ENCODE results near the gene LMBRD2.

The LMBRD2 gene

DNA sequence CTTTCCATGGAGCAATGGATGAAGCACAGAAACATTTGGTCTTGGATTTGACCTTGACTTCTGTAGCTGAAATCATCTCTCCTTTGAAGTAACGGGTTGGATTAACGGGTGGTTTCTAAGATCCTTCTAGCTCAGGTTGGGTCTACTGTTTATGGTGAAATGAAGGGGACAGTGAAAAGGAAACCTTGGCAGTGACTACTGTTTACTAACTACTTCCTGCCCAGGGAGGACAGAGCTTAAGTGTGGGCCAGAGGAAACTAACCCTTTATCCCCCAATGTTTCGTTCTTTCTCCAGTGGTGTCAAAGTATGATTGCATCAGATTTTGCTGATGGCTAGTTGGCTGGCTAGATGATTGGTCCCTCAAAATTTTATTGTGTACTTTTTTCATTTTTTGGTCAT is 22.4 kb upstream of the LMBRD2 start:
- no peak for TF ChIP-seq ZNF274 (IDR thresholded peaks at IDR 0.05; ENCODE audit: low read depth, low read length)
- no peak overlapping the region for H3K4me3 ChIP-seq (ENCODE audit: low read length)

DNA sequence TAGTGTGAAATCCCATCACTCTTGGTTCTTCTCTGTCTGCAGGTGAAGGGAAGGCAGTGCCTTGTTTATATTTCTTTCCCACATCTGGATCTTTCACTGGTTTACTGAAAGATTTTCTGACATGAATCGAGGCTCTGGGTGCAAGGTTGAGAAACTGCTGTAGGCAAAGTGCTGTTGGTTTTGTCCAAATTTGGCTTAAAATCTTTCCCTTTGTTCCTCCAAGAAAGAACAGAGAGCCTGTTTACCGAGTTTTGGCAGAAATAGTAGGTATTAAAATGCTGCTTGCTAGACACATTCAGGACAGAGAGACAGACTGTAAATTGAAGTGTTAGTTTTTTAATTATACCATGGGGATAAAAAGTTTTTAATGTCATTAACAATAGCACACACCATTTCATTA is 21.7 kb upstream of the LMBRD2 start:
- no peak overlapping the region for H3K4me3 ChIP-seq (ENCODE audit: low read length)
- TF ChIP-seq ZNF274 (IDR thresholded peaks at IDR 0.05; ENCODE audit: low read depth, low read length) = no peak

DNA sequence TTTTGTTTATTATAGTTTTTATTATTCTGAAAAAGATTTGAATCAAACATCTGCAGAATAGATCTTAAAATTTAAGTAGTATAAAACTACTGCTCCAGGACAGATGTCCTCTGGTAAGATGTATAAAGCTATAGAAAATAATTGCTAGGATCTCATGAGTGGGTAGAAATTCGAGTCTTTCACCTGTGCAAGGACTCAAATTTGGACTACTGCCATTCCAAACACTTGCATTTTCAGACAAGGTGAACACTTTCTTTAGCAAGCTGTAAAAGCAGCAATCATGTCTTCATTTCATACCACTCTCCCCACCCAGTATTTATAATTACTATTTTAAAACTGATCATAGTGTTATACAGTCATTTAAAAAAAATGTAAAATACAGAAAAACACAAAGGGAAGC is 20.9 kb upstream of the LMBRD2 start:
- no peak overlapping the region for H3K4me3 ChIP-seq (ENCODE audit: low read length)
- TF ChIP-seq ZNF274 (IDR thresholded peaks at IDR 0.05; ENCODE audit: low read depth, low read length) = no peak

DNA sequence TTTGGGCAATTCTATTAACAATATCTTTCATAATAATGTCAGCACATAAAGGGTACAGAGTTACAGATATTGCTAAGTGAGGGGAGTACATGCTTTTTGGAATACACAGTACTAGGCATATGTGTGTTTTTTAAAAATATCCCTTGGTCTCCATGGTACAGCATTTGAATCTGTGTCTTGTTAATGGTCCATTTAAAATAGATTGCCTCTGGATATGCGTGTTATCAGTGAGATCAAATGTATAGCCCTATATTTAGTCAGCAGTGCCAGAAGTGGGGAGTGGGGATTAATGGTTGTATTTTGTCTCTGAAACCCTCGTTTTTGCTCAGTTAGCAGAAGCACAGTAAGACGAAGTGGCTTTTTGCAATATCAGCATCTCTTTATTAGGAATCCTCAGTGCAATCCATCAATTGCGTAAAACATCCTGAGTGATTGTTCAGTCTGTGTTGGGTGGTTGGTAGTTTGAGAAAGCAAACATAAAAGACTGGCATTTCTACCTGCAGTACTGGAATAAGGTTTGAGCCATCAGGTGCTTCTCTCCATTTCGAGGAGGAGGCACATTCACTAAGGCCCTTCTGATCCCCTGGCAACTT is 19.2 kb upstream of the LMBRD2 start:
- TF ChIP-seq ZNF274 (IDR thresholded peaks at IDR 0.05; ENCODE audit: low read depth, low read length) = no peak
- H3K4me3 ChIP-seq (ENCODE audit: low read length) = no peak overlapping the region

DNA sequence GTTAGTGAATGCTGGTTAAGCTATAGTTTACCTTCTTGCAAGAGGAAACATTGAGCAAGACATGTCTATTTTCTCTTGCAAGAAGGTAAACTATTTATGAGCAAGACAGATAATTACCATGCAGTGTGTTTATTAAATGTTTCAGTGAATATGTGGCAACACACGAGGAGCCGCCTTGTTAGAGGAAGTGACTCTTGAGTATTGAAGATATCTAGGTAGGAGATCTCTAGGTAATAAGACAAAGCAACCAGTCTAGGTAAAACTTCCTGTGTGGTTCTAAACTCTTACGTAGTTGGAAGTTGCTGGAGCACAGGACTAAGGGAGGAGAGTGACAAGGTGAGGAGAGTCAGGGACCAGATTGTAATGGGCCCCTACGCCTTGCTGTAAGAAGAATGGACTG is 17.1 kb upstream of the LMBRD2 start:
- TF ChIP-seq ZNF274 (IDR thresholded peaks at IDR 0.05; ENCODE audit: low read depth, low read length) = no peak
- no peak overlapping the region for H3K4me3 ChIP-seq (ENCODE audit: low read length)

DNA sequence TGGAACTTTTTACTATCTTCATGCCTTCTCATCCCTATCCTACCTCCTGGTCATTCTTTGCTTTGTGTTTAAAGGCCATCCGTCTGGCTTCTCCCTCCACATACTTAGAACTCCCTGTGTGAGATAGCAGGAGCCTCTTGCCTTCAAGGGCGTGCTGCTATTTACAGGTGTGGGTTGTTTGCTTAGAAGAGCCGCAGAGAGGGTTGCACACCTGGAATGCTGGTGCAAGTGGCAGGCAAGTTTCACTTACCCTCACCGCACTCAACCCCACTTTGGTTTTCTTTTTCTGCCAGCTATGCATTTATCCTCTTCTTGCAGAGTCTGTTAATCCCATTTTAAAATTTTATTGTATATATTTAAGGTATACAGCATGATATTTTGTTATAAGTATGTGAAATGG is 12.8 kb upstream of the LMBRD2 start:
- no peak for TF ChIP-seq ZNF274 (IDR thresholded peaks at IDR 0.05; ENCODE audit: low read depth, low read length)
- no peak overlapping the region for H3K4me3 ChIP-seq (ENCODE audit: low read length)

DNA sequence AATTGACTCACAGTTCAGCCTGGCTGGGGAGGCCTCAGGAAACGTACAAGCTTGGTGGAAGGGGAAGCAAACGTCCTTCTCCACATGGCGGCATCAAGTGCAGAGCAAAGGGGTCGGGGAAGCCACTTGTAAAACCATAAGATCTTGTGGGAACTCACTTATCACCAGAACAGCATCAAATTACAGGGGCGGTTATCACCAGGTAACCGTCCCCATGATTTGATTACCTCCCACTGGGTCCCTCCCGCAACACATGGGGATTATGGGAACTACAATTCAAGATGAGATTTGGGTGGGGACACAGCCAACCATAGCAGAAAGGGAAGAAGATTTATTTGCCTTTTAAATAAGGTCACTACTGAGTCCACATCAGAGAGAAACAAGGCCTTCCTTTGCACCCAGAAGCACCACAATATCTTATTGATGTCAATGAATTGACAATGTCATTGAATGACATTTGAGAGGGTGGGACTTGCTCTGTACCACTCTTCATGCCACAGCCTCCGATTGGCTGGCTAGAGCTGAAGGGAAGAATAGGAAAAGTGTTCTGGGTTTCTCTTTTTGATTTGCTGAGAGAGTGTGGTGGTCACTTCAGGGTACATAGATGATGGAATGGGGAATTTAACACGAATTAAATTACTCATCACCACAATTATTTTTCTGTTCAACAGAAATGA is 11.3 kb upstream of the LMBRD2 start:
- H3K4me3 ChIP-seq (ENCODE audit: low read length) = no peak overlapping the region
- TF ChIP-seq ZNF274 (IDR thresholded peaks at IDR 0.05; ENCODE audit: low read depth, low read length) = no peak

DNA sequence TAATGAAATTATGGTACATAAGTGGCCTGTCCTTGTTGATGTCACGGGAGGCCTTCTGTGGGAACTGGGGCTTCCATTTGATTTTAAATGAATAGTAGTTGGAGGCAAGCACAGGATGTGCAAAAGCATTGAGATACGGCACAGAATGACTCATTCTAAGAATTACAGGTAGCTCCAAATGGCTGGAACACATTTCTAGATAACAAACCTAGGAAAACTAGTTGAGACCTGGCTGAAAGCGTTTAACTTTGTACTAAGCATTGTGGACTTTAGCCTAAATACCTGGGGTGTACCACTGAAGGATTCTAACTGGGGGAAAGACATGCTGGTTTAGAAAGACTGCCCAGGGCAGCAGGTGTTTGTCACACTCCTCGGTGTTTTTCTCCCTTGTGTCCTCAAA is 9.7 kb upstream of the LMBRD2 start:
- no peak for TF ChIP-seq ZNF274 (IDR thresholded peaks at IDR 0.05; ENCODE audit: low read depth, low read length)
- no peak overlapping the region for H3K4me3 ChIP-seq (ENCODE audit: low read length)

DNA sequence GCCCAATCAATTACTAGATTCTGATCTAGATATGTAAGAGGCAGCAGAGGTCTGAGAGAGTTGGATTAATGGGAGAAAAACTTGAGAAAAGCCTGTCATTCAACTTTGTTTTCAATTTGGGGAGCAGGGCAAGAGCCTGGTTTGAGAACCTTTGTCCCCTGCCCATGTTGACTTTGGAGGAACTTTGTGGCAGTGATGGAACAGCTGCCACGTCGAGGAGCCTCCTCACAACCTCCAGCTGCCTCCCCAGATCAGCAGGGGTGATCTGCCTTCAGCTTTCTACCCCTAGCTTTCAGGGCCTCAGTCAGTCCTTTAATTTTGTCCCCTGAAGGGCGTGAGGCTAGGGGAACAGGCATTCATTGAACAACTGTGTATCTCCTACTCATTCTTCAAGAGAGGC is 8.9 kb upstream of the LMBRD2 start:
- no peak for TF ChIP-seq ZNF274 (IDR thresholded peaks at IDR 0.05; ENCODE audit: low read depth, low read length)

DNA sequence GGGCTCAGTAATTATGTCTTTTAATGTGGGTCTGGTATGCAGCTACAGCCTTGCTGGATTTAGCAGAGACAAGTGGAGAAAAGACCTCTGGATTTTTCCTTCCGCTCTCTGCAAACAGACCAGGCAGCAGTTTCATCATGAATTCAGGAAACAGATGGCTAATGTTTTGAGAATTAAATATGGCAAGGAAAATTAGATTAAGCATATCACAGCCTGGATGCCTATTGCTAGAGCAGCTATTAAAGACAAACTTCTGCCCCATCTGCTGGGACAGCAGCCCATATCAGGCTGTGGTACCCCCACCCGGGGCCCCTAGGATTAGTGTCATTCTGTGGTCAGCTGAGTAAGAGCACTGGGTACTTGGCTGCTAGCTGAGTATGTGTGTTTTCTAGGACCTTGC is 6.5 kb upstream of the LMBRD2 start:
- no peak overlapping the region for H3K4me3 ChIP-seq (ENCODE audit: low read length)
- no peak for TF ChIP-seq ZNF274 (IDR thresholded peaks at IDR 0.05; ENCODE audit: low read depth, low read length)

More for the DNA sequence above, 8.9 kb upstream of the LMBRD2 start:
- H3K4me3 ChIP-seq (ENCODE audit: low read length) = no peak overlapping the region

DNA sequence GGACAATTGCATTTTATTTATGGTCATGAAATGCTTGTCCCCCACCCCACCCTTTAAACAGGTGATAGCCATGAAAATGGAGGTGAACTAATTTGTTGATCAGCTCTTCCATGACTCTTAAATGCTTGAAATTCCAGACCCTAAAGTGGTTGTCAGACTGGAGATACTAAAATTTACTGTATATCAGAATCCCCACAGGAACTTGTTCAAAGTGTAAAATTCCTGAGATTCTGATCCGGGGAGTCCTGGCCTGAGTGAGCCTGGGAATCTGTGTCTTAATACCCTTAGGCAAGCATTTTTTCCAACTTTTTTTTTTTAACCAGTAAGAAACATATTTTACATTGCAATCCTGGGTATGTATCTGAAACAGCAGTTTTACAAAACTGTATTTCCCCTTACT is 4.9 kb upstream of the LMBRD2 start:
- H3K4me3 ChIP-seq (ENCODE audit: low read length) = no peak overlapping the region

DNA sequence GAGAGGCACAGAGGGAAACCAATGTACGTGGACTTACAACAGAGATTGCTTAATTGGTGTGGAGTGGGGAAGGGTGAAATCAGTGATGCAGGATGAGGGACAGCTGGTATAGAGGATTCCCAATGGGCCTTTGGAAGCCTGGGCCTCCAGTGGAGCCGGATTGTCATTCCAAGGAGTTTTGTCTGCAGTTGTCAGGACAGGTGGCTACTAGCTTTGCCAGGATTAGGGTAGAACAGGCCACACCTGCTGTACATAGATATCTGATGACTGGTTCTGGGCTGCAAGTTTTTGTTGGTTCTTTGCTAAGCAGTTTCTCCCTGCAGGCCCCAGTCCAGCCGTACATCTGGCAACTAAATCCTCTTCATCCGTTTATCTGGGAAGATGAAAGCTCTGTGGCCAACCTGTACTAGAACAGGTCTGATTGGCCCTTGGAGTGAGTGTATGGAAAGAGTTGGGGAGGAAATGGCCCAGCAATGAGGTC is 4.5 kb upstream of the LMBRD2 start:
- TF ChIP-seq ZNF274 (IDR thresholded peaks at IDR 0.05; ENCODE audit: low read depth, low read length) = no peak
- no peak overlapping the region for H3K4me3 ChIP-seq (ENCODE audit: low read length)

More for the DNA sequence above, 4.9 kb upstream of the LMBRD2 start:
- TF ChIP-seq ZNF274 (IDR thresholded peaks at IDR 0.05; ENCODE audit: low read depth, low read length) = no peak

DNA sequence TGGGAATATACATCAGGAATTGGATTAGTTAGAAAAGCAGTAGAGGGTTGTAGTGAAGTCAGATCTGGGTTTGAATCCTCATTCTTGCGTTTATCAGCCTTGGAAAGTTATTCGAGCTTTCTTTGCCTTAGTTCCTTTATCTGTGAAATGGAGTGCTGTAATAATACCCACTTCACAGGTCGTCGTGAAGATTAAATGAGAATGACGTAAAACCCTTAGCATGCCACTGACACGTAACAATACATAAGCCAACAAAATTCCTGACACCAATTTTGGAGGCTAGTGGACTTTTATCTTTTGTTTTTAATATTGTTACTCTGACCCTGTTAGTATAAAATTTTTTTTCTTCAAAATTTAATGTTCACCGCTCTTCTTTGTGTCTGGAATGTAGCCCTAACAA is 3.6 kb upstream of the LMBRD2 start:
- no peak overlapping the region for H3K4me3 ChIP-seq (ENCODE audit: low read length)
- TF ChIP-seq ZNF274 (IDR thresholded peaks at IDR 0.05; ENCODE audit: low read depth, low read length) = no peak

DNA sequence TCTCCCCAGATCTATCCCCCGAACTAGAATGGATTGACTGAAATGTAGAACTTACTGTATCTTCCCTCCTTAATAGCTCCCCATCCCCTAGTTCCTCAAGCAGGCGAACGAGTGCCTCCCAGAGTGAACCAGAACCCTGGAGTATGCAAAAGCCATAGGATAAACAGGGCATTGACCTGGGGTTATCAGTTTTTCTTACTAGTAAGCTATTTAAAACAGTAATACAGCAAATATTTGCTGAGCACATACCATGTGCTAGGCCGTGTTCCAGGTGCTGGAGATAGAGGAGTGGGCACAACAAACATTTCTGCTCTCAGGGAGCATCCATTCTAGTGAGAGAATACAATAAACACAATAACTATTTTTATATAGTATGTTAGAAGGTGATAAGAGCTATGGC is 2.0 kb upstream of the LMBRD2 start:
- H3K4me3 ChIP-seq (ENCODE audit: low read length) = peak overlapping the region; percentile 96; the same call in 1 of the 2 replicates
- no peak for TF ChIP-seq ZNF274 (IDR thresholded peaks at IDR 0.05; ENCODE audit: low read depth, low read length)

DNA sequence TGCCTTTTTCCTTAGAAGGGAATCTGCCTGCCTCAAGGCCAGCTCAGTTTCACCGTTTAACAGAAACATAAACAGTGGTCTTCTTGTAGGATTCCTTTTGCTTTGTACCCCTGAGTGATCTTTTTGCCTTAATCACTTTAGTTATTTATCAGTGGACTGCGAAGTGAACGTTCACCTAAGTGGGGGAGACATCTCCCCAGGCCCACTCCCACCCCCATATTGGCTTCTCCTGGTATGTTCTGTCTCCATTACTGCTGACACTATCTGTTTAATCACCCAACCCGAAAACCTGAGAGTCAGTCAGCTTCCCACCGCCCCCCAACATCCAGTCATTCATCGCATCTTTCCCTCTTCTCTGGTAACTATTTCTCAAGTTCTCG is 1.6 kb upstream of the LMBRD2 start:
- no peak for TF ChIP-seq ZNF274 (IDR thresholded peaks at IDR 0.05; ENCODE audit: low read depth, low read length)
- H3K4me3 ChIP-seq (ENCODE audit: low read length) = peak overlapping the region; percentile 96
